Measurements from ENCODE around the gene FADS2. TPM values are rescaled to one million over a fixed set of nuclear protein-coding genes. Genes with fewer than 3 reads are reported as not detected.

The FADS2 gene
- total and polyA plus RNA-seq, 2 of the 13 experiments (the other 11 are each of a cell fraction or from before 2014, with no cell fraction given) = 90.1 to 124 TPM

GRCh38 chr11:61791737-61792309 is 36.3 kb upstream of the FADS2 start (continued):
- TF ChIP-seq, protein P1, sequence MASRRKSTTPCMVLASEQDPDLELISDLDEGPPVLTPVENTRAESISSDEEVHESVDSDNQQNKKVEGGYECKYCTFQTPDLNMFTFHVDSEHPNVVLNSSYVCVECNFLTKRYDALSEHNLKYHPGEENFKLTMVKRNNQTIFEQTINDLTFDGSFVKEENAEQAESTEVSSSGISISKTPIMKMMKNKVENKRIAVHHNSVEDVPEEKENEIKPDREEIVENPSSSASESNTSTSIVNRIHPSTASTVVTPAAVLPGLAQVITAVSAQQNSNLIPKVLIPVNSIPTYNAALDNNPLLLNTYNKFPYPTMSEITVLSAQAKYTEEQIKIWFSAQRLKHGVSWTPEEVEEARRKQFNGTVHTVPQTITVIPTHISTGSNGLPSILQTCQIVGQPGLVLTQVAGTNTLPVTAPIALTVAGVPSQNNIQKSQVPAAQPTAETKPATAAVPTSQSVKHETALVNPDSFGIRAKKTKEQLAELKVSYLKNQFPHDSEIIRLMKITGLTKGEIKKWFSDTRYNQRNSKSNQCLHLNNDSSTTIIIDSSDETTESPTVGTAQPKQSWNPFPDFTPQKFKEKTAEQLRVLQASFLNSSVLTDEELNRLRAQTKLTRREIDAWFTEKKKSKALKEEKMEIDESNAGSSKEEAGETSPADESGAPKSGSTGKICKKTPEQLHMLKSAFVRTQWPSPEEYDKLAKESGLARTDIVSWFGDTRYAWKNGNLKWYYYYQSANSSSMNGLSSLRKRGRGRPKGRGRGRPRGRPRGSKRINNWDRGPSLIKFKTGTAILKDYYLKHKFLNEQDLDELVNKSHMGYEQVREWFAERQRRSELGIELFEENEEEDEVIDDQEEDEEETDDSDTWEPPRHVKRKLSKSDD (CRISPR knock-in tag; IDR thresholded peaks at IDR 0.05; ENCODE audit: low read depth) = no peak
- TF ChIP-seq NCOA2 (CRISPR knock-in tag; IDR thresholded peaks at IDR 0.05) (no peak), SOX5 (CRISPR knock-in tag; IDR thresholded peaks at IDR 0.05; ENCODE audit: borderline replicate concordance) (no peak), ATAD3A (CRISPR knock-in tag; IDR thresholded peaks at IDR 0.05) (no peak), CBX5 (CRISPR knock-in tag; IDR thresholded peaks at IDR 0.05; ENCODE audit: borderline replicate concordance) (no peak), SMC3 (IDR thresholded peaks at IDR 0.05; ENCODE audit: low read length) (no peak), FLYWCH1 (CRISPR knock-in tag; IDR thresholded peaks at IDR 0.05) (no peak), GABPB1 (CRISPR knock-in tag; IDR thresholded peaks at IDR 0.05) (no peak), MYNN (CRISPR knock-in tag; IDR thresholded peaks at IDR 0.05; ENCODE audit: low read depth) (no peak), ELF3 (CRISPR knock-in tag; IDR thresholded peaks at IDR 0.05) (no peak), ZNF780A (CRISPR knock-in tag; IDR thresholded peaks at IDR 0.05) (no peak), BATF2 (CRISPR knock-in tag; IDR thresholded peaks at IDR 0.05) (no peak), YEATS2 (CRISPR knock-in tag; IDR thresholded peaks at IDR 0.05; ENCODE audit: borderline replicate concordance) (no peak), MZF1 (CRISPR knock-in tag; IDR thresholded peaks at IDR 0.05; ENCODE audit: borderline replicate concordance) (no peak), ZNF570 (CRISPR knock-in tag; IDR thresholded peaks at IDR 0.05; ENCODE audit: borderline replicate concordance) (no peak), IKZF4 (CRISPR knock-in tag; IDR thresholded peaks at IDR 0.05; ENCODE audit: borderline replicate concordance, low read depth, not compliant biosample characterization) (no peak), ZNF124 (CRISPR knock-in tag; IDR thresholded peaks at IDR 0.05) (no peak), PCBP2 (optimal IDR thresholded peaks at IDR 0.05; ENCODE audit: low read depth, low read length, poor library complexity, severe bottlenecking) (no peak), NCOR1 (IDR thresholded peaks at IDR 0.05; ENCODE audit: borderline replicate concordance, low read length) (no peak), ZNF670 (CRISPR knock-in tag; IDR thresholded peaks at IDR 0.05; ENCODE audit: borderline replicate concordance) (0 out of 2 replicates have a peak, but pooled peaks have one; percentile 34), NFRKB (IDR thresholded peaks at IDR 0.05) (no peak), CCDC6 (CRISPR knock-in tag; IDR thresholded peaks at IDR 0.05) (peak; percentile 62; the same call in 1 of the 2 replicates), CBFB (CRISPR knock-in tag; IDR thresholded peaks at IDR 0.05) (no peak; the same call in 1 of the 2 replicates), ATF3 (CRISPR knock-in tag; IDR thresholded peaks at IDR 0.05) (no peak), HNRNPLL (IDR thresholded peaks at IDR 0.05; ENCODE audit: low read depth, low read length, poor library complexity, severe bottlenecking) (no peak)
- TF ChIP-seq, protein P2, sequence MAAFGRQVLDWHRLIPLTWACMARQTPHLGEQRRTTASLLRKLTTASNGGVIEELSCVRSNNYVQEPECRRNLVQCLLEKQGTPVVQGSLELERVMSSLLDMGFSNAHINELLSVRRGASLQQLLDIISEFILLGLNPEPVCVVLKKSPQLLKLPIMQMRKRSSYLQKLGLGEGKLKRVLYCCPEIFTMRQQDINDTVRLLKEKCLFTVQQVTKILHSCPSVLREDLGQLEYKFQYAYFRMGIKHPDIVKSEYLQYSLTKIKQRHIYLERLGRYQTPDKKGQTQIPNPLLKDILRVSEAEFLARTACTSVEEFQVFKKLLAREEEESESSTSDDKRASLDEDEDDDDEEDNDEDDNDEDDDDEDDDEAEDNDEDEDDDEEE (CRISPR knock-in tag; IDR thresholded peaks at IDR 0.05) = no peak
- TF ChIP-seq, protein P3, sequence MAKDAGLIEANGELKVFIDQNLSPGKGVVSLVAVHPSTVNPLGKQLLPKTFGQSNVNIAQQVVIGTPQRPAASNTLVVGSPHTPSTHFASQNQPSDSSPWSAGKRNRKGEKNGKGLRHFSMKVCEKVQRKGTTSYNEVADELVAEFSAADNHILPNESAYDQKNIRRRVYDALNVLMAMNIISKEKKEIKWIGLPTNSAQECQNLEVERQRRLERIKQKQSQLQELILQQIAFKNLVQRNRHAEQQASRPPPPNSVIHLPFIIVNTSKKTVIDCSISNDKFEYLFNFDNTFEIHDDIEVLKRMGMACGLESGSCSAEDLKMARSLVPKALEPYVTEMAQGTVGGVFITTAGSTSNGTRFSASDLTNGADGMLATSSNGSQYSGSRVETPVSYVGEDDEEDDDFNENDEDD (CRISPR knock-in tag; IDR thresholded peaks at IDR 0.05; ENCODE audit: borderline replicate concordance) = no peak

Data from HepG2 (cell line).